ENCODE results near the gene MARS1. TPM values are rescaled to one million over a fixed set of nuclear protein-coding genes. Genes with fewer than 3 reads are reported as not detected.
"Not testable (repeated sequence)": the region's sequence is repeated elsewhere in the genome, so short reads cannot be mapped to it uniquely, and the experiment has no call there.

MARS1 gene
- total RNA-seq = 82.0 TPM
- 10 to 100 TPM; 82.0 to 99.3 (median 92.3) TPM for polyA plus RNA-seq (ENCODE audit: insufficient read depth in 1 of 8, insufficient read length in 8 of 8, low replicate concordance in 1 of 8)
- long read RNA-seq, donor 1, partial matches to known transcripts = 0 of 2 reads
- long read RNA-seq, donor 1, other reads (novel, unspliced or antisense) = 0 of 2 reads
- long read RNA-seq, donor 2, partial matches to known transcripts = 0 of 1 reads
- long read RNA-seq, donor 2, other reads (novel, unspliced or antisense) = 0 of 1 reads
- long read RNA-seq, donor 3, transcript MARS-201 (21 exons, 2,905 nt) = major isoform, 8 of 17 reads
- long read RNA-seq, donor 3, partial matches to known transcripts = 7 of 17 reads
- long read RNA-seq, donor 3, other reads (novel, unspliced or antisense) = 0 of 17 reads
- long read RNA-seq, donor 4, partial matches to known transcripts = 0 of 4 reads
- long read RNA-seq, donor 4, other reads (novel, unspliced or antisense) = 0 of 4 reads
- long read RNA-seq, donor 5, transcript MARS-201 (21 exons, 2,905 nt) = major isoform, 11 of 50 reads
- long read RNA-seq, donor 5, partial matches to known transcripts = 37 of 50 reads
- long read RNA-seq, donor 5, other reads (novel, unspliced or antisense) = 0 of 50 reads
- long read RNA-seq, donor 6, transcript MARS-201 (21 exons, 2,905 nt) = major isoform, 8 of 9 reads
- long read RNA-seq, donor 6, partial matches to known transcripts = 0 of 9 reads
- long read RNA-seq, donor 6, other reads (novel, unspliced or antisense) = 0 of 9 reads
- long read RNA-seq, donor 7, transcript MARS-201 (21 exons, 2,905 nt) = major isoform, 10 of 17 reads
- long read RNA-seq, donor 7, partial matches to known transcripts = 5 of 17 reads
- long read RNA-seq, donor 7, other reads (novel, unspliced or antisense) = 0 of 17 reads
- long read RNA-seq, donor 8, transcript MARS-201 (21 exons, 2,905 nt) = major isoform, 7 of 28 reads
- long read RNA-seq, donor 8, partial matches to known transcripts = 19 of 28 reads
- long read RNA-seq, donor 8, other reads (novel, unspliced or antisense) = 0 of 28 reads
- long read RNA-seq, donor 9, transcript MARS-201 (21 exons, 2,905 nt) = major isoform, 8 of 24 reads
- long read RNA-seq, donor 9, partial matches to known transcripts = 15 of 24 reads
- long read RNA-seq, donor 9, other reads (novel, unspliced or antisense) = 0 of 24 reads
- long read RNA-seq, donor 10, transcript MARS-201 (21 exons, 2,905 nt) = major isoform, 8 of 9 reads
- long read RNA-seq, donor 10, partial matches to known transcripts = 0 of 9 reads
- long read RNA-seq, donor 10, other reads (novel, unspliced or antisense) = 0 of 9 reads
- long read RNA-seq, donor 11, transcript MARS-201 (21 exons, 2,905 nt) = major isoform, 12 of 16 reads
- long read RNA-seq, donor 11, partial matches to known transcripts = 0 of 16 reads
- long read RNA-seq, donor 11, other reads (novel, unspliced or antisense) = 0 of 16 reads

GRCh38 chr12:57487597-57488401 lies at the start of gene MARS1:
Gene MARS1 (plus strand): TSS chr12:57488068. CDS start chr12:57488091, 23 bp downstream.
- 0% methylated on average over 21 of the region's 47 CpGs for WGBS (ENCODE audit: insufficient coverage)
- peak within 1 kb of the TSS; percentile 69 for H3K27ac ChIP-seq (ENCODE audit: low read length)
- DNase-seq = peak; percentile 99
- H3K4me1 ChIP-seq (ENCODE audit: control insufficient read depth, insufficient read depth, low read length) = peaks cover 15% of the 10 kb centered on the region
- peak within 1 kb of the TSS; percentile 87 for H3K4me3 ChIP-seq (ENCODE audit: low read length)
- H3K27me3 ChIP-seq (ENCODE audit: control insufficient read depth, insufficient read depth, low read length) = no peaks in the 10 kb centered on the region
- no peaks in the 10 kb centered on the region for H3K9me3 ChIP-seq (replicated peaks; ENCODE audit: control insufficient read depth, low read depth, low read length)
- H3K36me3 ChIP-seq (ENCODE audit: control insufficient read depth, insufficient read depth, low read length) = peaks cover 31% of the 10 kb centered on the region

GRCh38 chr12:57438400-57438799 lies 49.5 kb upstream of the MARS1 start:
- no peak for DNase-seq
- Histone ChIP-seq H3K4me1 (ENCODE audit: control insufficient read depth, insufficient read depth, low read length) (peaks cover 12% of the 10 kb centered on the region), H3K36me3 (ENCODE audit: control insufficient read depth, insufficient read depth, low read length) (no peaks in the 10 kb centered on the region), H3K27me3 (ENCODE audit: control insufficient read depth, insufficient read depth, low read length) (no peaks in the 10 kb centered on the region), H3K4me3 (ENCODE audit: low read length) (no peak overlapping the region), H3K27ac (ENCODE audit: low read length) (no peak overlapping the region), H3K9me3 (replicated peaks; ENCODE audit: control insufficient read depth, low read depth, low read length) (no peaks in the 10 kb centered on the region)
- no CpG with 5 or more reads among the region's 1 CpG for WGBS (ENCODE audit: insufficient coverage)

GRCh38 chr12:57439762-57440266 lies 48.1 kb upstream of the MARS1 start:
- no CpG with 5 or more reads among the region's 4 CpGs for WGBS (ENCODE audit: insufficient coverage)
- H3K9me3 ChIP-seq (replicated peaks; ENCODE audit: control insufficient read depth, low read depth, low read length) = no peaks in the 10 kb centered on the region
- H3K36me3 ChIP-seq (ENCODE audit: control insufficient read depth, insufficient read depth, low read length) = no peaks in the 10 kb centered on the region
- H3K4me1 ChIP-seq (ENCODE audit: control insufficient read depth, insufficient read depth, low read length) = peaks cover 5% of the 10 kb centered on the region
- H3K27ac ChIP-seq (ENCODE audit: low read length) = no peak overlapping the region
- H3K4me3 ChIP-seq (ENCODE audit: low read length) = no peak overlapping the region
- no peaks in the 10 kb centered on the region for H3K27me3 ChIP-seq (ENCODE audit: control insufficient read depth, insufficient read depth, low read length)
- DNase-seq = no peak

DNA sequence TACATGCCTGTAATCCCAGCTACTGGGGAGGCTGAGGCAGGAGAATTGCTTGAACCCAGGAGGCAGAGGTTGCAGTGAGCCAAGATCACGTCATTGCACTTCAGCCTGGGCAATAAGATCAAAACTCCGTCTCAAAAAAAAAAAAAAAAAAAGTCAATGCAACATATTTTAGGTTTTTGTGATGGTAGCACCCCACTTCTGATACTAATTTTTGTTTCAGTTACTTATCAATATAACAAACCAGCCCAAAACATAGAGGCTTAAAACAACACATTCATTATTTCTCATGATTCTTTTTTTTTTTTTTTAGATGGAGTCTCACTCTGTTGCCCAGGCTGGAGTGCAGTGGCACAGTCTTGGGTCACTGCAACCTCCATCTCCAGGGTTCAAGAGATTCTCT lies 46.5 kb upstream of the MARS1 start:
- not testable (repeated sequence) for H3K9me3 ChIP-seq (replicated peaks; ENCODE audit: control insufficient read depth, low read depth, low read length); H3K4me3 ChIP-seq (ENCODE audit: low read length); H3K27ac ChIP-seq (ENCODE audit: low read length); H3K36me3 ChIP-seq (ENCODE audit: control insufficient read depth, insufficient read depth, low read length); H3K4me1 ChIP-seq (ENCODE audit: control insufficient read depth, insufficient read depth, low read length); H3K27me3 ChIP-seq (ENCODE audit: control insufficient read depth, insufficient read depth, low read length); DNase-seq
- WGBS (ENCODE audit: insufficient coverage) = no CpG with 5 or more reads among the region's 2 CpGs

- Histone ChIP-seq H3K27me3 (ENCODE audit: control insufficient read depth, insufficient read depth, low read length) (no peaks in the 10 kb centered on the region), H3K27ac (ENCODE audit: low read length) (no peak overlapping the region), H3K4me3 (ENCODE audit: low read length) (no peak overlapping the region), H3K9me3 (replicated peaks; ENCODE audit: control insufficient read depth, low read depth, low read length) (no peaks in the 10 kb centered on the region), H3K4me1 (ENCODE audit: control insufficient read depth, insufficient read depth, low read length) (no peaks in the 10 kb centered on the region), H3K36me3 (ENCODE audit: control insufficient read depth, insufficient read depth, low read length) (no peaks in the 10 kb centered on the region)
- no CpG with 5 or more reads among the region's 1 CpG for WGBS (ENCODE audit: insufficient coverage)
- DNase-seq = no peak
Observed at GRCh38 chr12:57441846-57442427, 45.9 kb upstream of the MARS1 start.

DNA sequence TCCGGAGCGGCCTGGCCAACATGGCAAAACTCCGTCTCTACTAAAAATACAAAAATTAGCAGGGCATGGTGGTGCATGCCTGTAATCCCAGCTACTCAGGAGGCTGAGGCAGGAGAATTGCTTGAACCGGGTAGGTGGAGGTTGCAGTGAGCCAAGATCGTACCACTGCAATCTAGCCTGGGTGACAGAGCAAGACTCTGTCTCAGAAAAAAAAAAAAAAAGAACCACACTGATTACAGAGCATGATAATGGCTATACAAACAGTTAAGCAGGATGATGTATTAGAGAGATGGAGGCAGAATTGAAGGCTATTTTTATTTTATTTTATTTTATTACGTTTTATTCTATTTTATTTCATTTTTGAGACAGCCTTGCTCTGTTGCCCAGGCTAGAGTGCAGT lies 43.5 kb upstream of the MARS1 start:
- not testable (repeated sequence) for DNase-seq; H3K9me3 ChIP-seq (replicated peaks; ENCODE audit: control insufficient read depth, low read depth, low read length); H3K36me3 ChIP-seq (ENCODE audit: control insufficient read depth, insufficient read depth, low read length); H3K4me3 ChIP-seq (ENCODE audit: low read length); H3K4me1 ChIP-seq (ENCODE audit: control insufficient read depth, insufficient read depth, low read length); H3K27ac ChIP-seq (ENCODE audit: low read length); H3K27me3 ChIP-seq (ENCODE audit: control insufficient read depth, insufficient read depth, low read length)
- WGBS (ENCODE audit: insufficient coverage) = no CpG with 5 or more reads among the region's 6 CpGs

- DNase-seq = no peak
- Histone ChIP-seq H3K36me3 (ENCODE audit: control insufficient read depth, insufficient read depth, low read length) (no peaks in the 10 kb centered on the region), H3K27ac (ENCODE audit: low read length) (peak overlapping the region; percentile 7), H3K9me3 (replicated peaks; ENCODE audit: control insufficient read depth, low read depth, low read length) (no peaks in the 10 kb centered on the region), H3K27me3 (ENCODE audit: control insufficient read depth, insufficient read depth, low read length) (no peaks in the 10 kb centered on the region), H3K4me3 (ENCODE audit: low read length) (no peak overlapping the region), H3K4me1 (ENCODE audit: control insufficient read depth, insufficient read depth, low read length) (no peaks in the 10 kb centered on the region)
- WGBS (ENCODE audit: insufficient coverage) = 53% methylated on average over 2 of the region's 5 CpGs
Observed at GRCh38 chr12:57444744-57445143, 43.1 kb upstream of the MARS1 start.

GRCh38 chr12:57446292-57446960 lies 41.4 kb upstream of the MARS1 start:
- whole genome bisulfite sequencing (ENCODE audit: insufficient coverage) = 96% methylated on average over 4 of the region's 6 CpGs
- DNase-seq = no peak

More at GRCh38 chr12:57446292-57446960, 41.4 kb upstream of the MARS1 start:
- Histone ChIP-seq H3K27ac (ENCODE audit: low read length) (no peak overlapping the region), H3K27me3 (ENCODE audit: control insufficient read depth, insufficient read depth, low read length) (no peaks in the 10 kb centered on the region), H3K4me3 (ENCODE audit: low read length) (no peak overlapping the region), H3K4me1 (ENCODE audit: control insufficient read depth, insufficient read depth, low read length) (peaks cover 10% of the 10 kb centered on the region), H3K36me3 (ENCODE audit: control insufficient read depth, insufficient read depth, low read length) (no peaks in the 10 kb centered on the region), H3K9me3 (replicated peaks; ENCODE audit: control insufficient read depth, low read depth, low read length) (no peaks in the 10 kb centered on the region)

Measured in muscle of leg (tissue), 16 donors.